ENCODE results near the gene CLSTN3.

- no peak for TF ChIP-seq ZSCAN18 (CRISPR knock-in tag; IDR thresholded peaks at IDR 0.05)
- TF ChIP-seq USF1 (CRISPR knock-in tag; IDR thresholded peaks at IDR 0.05), result no peak
- TF ChIP-seq SP1 (CRISPR knock-in tag; conservative IDR thresholded peaks at IDR 0.05), result no peak
Observed at GRCh38 chr12:7160183-7160582, 30.0 kb downstream of the CLSTN3 start.
